Neural progenitor cell (in vitro differentiated cells): Measurements from ENCODE around the gene HMGN1. TPM values are rescaled to one million over a fixed set of nuclear protein-coding genes. Genes with fewer than 3 reads are reported as not detected.

Source experiments
- DNase-seq: peaks from one replicate; pipeline ENCODE4 v3.0.0-alpha.2; 2016; ENCODE audit warnings: low spot score
- H2AFZ ChIP-seq: fragments of 200-600 bp; sonication (generic); replicated peaks from 2 replicates; pipeline ENCODE4 v1.6.1; 2016; ENCODE audit warnings: antibody characterized with exemption
- H3F3A ChIP-seq: fragments of 200-600 bp; sonication (generic); 2 replicates; pipeline ENCODE4 v1.6.1; 2016; ENCODE audit warnings: antibody characterized with exemption, low read depth
- H3K27ac ChIP-seq: fragments of 200-600 bp; sonication (generic); 2 replicates; pipeline ENCODE4 v1.5.1; 2016; ENCODE audit warnings: mild to moderate bottlenecking
- H3K27me3 ChIP-seq: fragments of 200-600 bp; sonication (generic); 2 replicates; pipeline ENCODE4 v1.6.1; 2016; ENCODE audit warnings: mild to moderate bottlenecking, moderate library complexity
- H3K36me3 ChIP-seq: fragments of 200-600 bp; sonication (generic); 2 replicates; pipeline ENCODE4 v1.5.1; 2016
- H3K4me1 ChIP-seq: fragments of 200-600 bp; sonication (generic); 2 replicates; pipeline ENCODE4 v1.6.1; 2016; ENCODE audit warnings: mixed run types
- H3K4me2 ChIP-seq: fragments of 200-600 bp; sonication (generic); 2 replicates; pipeline ENCODE4 v1.6.1; 2016
- H3K4me3 ChIP-seq: fragments of 200-600 bp; sonication (generic); 2 replicates; pipeline ENCODE4 v1.5.1; 2016
- H3K79me2 ChIP-seq: fragments of 200-600 bp; sonication (generic); 2 replicates; pipeline ENCODE4 v1.6.1; 2016; ENCODE audit warnings: low read depth
- H3K9ac ChIP-seq: fragments of 200-600 bp; sonication (generic); 2 replicates; pipeline ENCODE4 v1.6.1; 2016
- H3K9me3 ChIP-seq: fragments of 200-600 bp; sonication (generic); 2 replicates; pipeline ENCODE4 v1.5.1; 2016; ENCODE audit warnings: low read depth
- H4K20me1 ChIP-seq: fragments of 200-600 bp; sonication (generic); 2 replicates; pipeline ENCODE4 v1.6.1; 2016; ENCODE audit warnings: low read depth
- H3K27ac Mint-ChIP-seq: 3 replicates; pipeline ENCODE4 v1.8.0; 2021; ENCODE audit warnings: mixed read lengths
- H3K27me3 Mint-ChIP-seq: 2 replicates; pipeline ENCODE4 v1.8.0; 2022; ENCODE audit warnings: low read depth, mild to moderate bottlenecking, inconsistent platforms, moderate library complexity, mixed read lengths; ENCODE audit not compliant: insufficient read depth
- H3K36me3 Mint-ChIP-seq: 3 replicates; pipeline ENCODE4 v1.8.0; 2021; ENCODE audit warnings: mixed read lengths
- H3K4me1 Mint-ChIP-seq: 3 replicates; pipeline ENCODE4 v1.8.0; 2021; ENCODE audit warnings: mixed read lengths
- H3K4me3 Mint-ChIP-seq: 3 replicates; pipeline ENCODE4 v1.8.0; 2021; ENCODE audit warnings: mild to moderate bottlenecking, moderate library complexity, mixed read lengths
- H3K9me3 Mint-ChIP-seq: 3 replicates; pipeline ENCODE4 v1.8.0; 2020; ENCODE audit warnings: mixed read lengths
- CTCF ChIP-seq: fragments of 200-600 bp; sonication (generic); IDR thresholded peaks from 2 replicates; pipeline ENCODE4 v1.5.1; 2017; ENCODE audit warnings: antibody characterized with exemption, mild to moderate bottlenecking
- EZH2 ChIP-seq: fragments of 200-600 bp; sonication (generic); IDR thresholded peaks from 2 replicates; pipeline ENCODE4 v1.6.1; 2017; ENCODE audit warnings: antibody characterized with exemption, mild to moderate bottlenecking, moderate library complexity
- EZH2phosphoT487 ChIP-seq: fragments of 200-600 bp; sonication (generic); IDR thresholded peaks from 2 replicates; pipeline ENCODE4 v1.6.1; 2017; ENCODE audit warnings: antibody characterized with exemption
- total RNA-seq: library from RNA; depleted of rRNA; stranded (reverse); fragments of >200 nt; gene quantifications from 2 replicates; pipeline ENCODE4 v1.2.3, GENCODE V29; 2015; ENCODE audit warnings: low replicate concordance

Gene HMGN1
- total RNA-seq, 1 donor from 2014 or later: 903 TPM

GRCh38 chr21:39344848-39345247 is 4.0 kb downstream of the HMGN1 start:
- H4K20me1 ChIP-seq: peaks cover 54% of the 10 kb centered on the region
- H3K4me2 ChIP-seq: peak overlapping the region; percentile 88
- H3K4me3 ChIP-seq: peak overlapping the region; percentile 92
- Mint-ChIP-seq H3K4me3 (no peak overlapping the region), H3K9me3 (no peaks in the 10 kb centered on the region), H3K27me3 (no peaks in the 10 kb centered on the region), H3K36me3 (peaks cover 51% of the 10 kb centered on the region), H3K4me1 (peaks cover 34% of the 10 kb centered on the region), H3K27ac (no peak overlapping the region)
- H3K27me3 ChIP-seq: no peaks in the 10 kb centered on the region
- H3K4me1 ChIP-seq: peaks cover 21% of the 10 kb centered on the region
- H3K36me3 ChIP-seq: peaks cover 39% of the 10 kb centered on the region
- TF ChIP-seq EZH2 (no peak), EZH2phosphoT487 (no peak), CTCF (no peak)
- H3F3A ChIP-seq: peaks cover 62% of the 10 kb centered on the region
- H3K9ac ChIP-seq: no peak overlapping the region
- peaks cover 54% of the 10 kb centered on the region for H3K79me2 ChIP-seq
- no peak for DNase-seq
- no peak overlapping the region for H2AFZ ChIP-seq
- H3K27ac ChIP-seq: no peak overlapping the region
- no peaks in the 10 kb centered on the region for H3K9me3 ChIP-seq

GRCh38 chr21:39341249-39341923 is 7.5 kb downstream of the HMGN1 start:
- peaks cover 41% of the 10 kb centered on the region for H3K36me3 Mint-ChIP-seq
- Histone ChIP-seq H3K9ac (no peak overlapping the region), H3K4me3 (no peak overlapping the region), H3K9me3 (no peaks in the 10 kb centered on the region), H3K4me2 (no peak overlapping the region), H4K20me1 (peaks cover 35% of the 10 kb centered on the region), H2AFZ (no peak overlapping the region), H3K27me3 (no peaks in the 10 kb centered on the region), H3K4me1 (peaks cover 14% of the 10 kb centered on the region), H3K79me2 (peaks cover 34% of the 10 kb centered on the region), H3K36me3 (peaks cover 27% of the 10 kb centered on the region), H3F3A (peaks cover 54% of the 10 kb centered on the region), H3K27ac (peak overlapping the region; percentile 38)
- DNase-seq: no peak
- H3K4me3 Mint-ChIP-seq: no peak overlapping the region
- no peak overlapping the region for H3K27ac Mint-ChIP-seq
- TF ChIP-seq EZH2: no peak
- TF ChIP-seq CTCF: no peak
- no peak for TF ChIP-seq EZH2phosphoT487
- peaks cover 26% of the 10 kb centered on the region for H3K4me1 Mint-ChIP-seq
- peaks cover 2% of the 10 kb centered on the region for H3K27me3 Mint-ChIP-seq
- H3K9me3 Mint-ChIP-seq: no peaks in the 10 kb centered on the region

- H3K27ac Mint-ChIP-seq: no peak overlapping the region
- no peak overlapping the region for H3K4me3 Mint-ChIP-seq
- no peak overlapping the region for H3K4me2 ChIP-seq
Observed at GRCh38 chr21:39340687-39341086, 8.2 kb downstream of the HMGN1 start.

More at GRCh38 chr21:39340687-39341086, 8.2 kb downstream of the HMGN1 start:
- H3K4me1 ChIP-seq: peaks cover 7% of the 10 kb centered on the region
- Mint-ChIP-seq H3K36me3 (peaks cover 34% of the 10 kb centered on the region), H3K4me1 (peaks cover 19% of the 10 kb centered on the region), H3K9me3 (no peaks in the 10 kb centered on the region), H3K27me3 (peaks cover 2% of the 10 kb centered on the region)
- H3K27ac ChIP-seq: peak overlapping the region; percentile 38
- no peak overlapping the region for H3K4me3 ChIP-seq
- H3K9ac ChIP-seq: no peak overlapping the region
- H3K36me3 ChIP-seq: peaks cover 20% of the 10 kb centered on the region
- no peak overlapping the region for H2AFZ ChIP-seq
- peaks cover 28% of the 10 kb centered on the region for H4K20me1 ChIP-seq
- TF ChIP-seq CTCF: no peak
- no peak for TF ChIP-seq EZH2phosphoT487
- no peak for TF ChIP-seq EZH2
- H3K79me2 ChIP-seq: peaks cover 27% of the 10 kb centered on the region
- no peaks in the 10 kb centered on the region for H3K27me3 ChIP-seq
- H3F3A ChIP-seq: peaks cover 54% of the 10 kb centered on the region
- H3K9me3 ChIP-seq: no peaks in the 10 kb centered on the region
- no peak for DNase-seq
